Parathyroid adenoma (tissue), 2 donors: ENCODE results near the gene TSPAN7.

ENCODE experiments used
- H2AFZ ChIP-seq: fragments of 300-600 bp; sonication (generic); one replicate; pipeline ENCODE4 v1.7.0; 2017; ENCODE audit warnings: antibody characterized with exemption, mild to moderate bottlenecking
- H3K27ac ChIP-seq: fragments of 300-600 bp; sonication (generic); one replicate; pipeline ENCODE4 v1.7.0; 2017
- H3K27me3 ChIP-seq: fragments of 300-600 bp; sonication (generic); one replicate; pipeline ENCODE4 v1.7.0; 2017; ENCODE audit warnings: low read length; ENCODE audit not compliant: control insufficient read depth, insufficient read depth
- H3K36me3 ChIP-seq: fragments of 300-600 bp; sonication (generic); one replicate; pipeline ENCODE4 v1.7.0; 2017; ENCODE audit warnings: low read length; ENCODE audit not compliant: control insufficient read depth, insufficient read depth
- H3K4me1 ChIP-seq: fragments of 300-600 bp; sonication (generic); one replicate; pipeline ENCODE4 v1.7.0; 2017; ENCODE audit warnings: control low read depth
- H3K4me2 ChIP-seq: fragments of 300-600 bp; sonication (generic); one replicate; pipeline ENCODE4 v1.7.0; 2017; ENCODE audit warnings: low read length
- H3K4me3 ChIP-seq: fragments of 300-600 bp; sonication (generic); one replicate; pipeline ENCODE4 v1.7.0; 2017; ENCODE audit warnings: low read depth, low read length
- H3K79me2 ChIP-seq: fragments of 300-600 bp; sonication (generic); one replicate; pipeline ENCODE4 v1.7.0; 2017; ENCODE audit warnings: control low read depth
- H3K9ac ChIP-seq: fragments of 300-600 bp; sonication (generic); one replicate; pipeline ENCODE4 v1.7.0; 2017; ENCODE audit warnings: mild to moderate bottlenecking
- H3K9me3 ChIP-seq: fragments of 300-600 bp; sonication (generic); one replicate; pipeline ENCODE4 v1.7.0; 2017; ENCODE audit warnings: low read length; ENCODE audit not compliant: control insufficient read depth
- TF ChIP-seq, protein P1 (sequence below): fragments of 300-600 bp; sonication (generic); IDR thresholded peaks from one replicate; pipeline ENCODE4 v1.7.0; 2017; ENCODE audit warnings: antibody characterized with exemption, mild to moderate bottlenecking
- donor health status: primary hyperparathyroidism.

Gene TSPAN7

DNA sequence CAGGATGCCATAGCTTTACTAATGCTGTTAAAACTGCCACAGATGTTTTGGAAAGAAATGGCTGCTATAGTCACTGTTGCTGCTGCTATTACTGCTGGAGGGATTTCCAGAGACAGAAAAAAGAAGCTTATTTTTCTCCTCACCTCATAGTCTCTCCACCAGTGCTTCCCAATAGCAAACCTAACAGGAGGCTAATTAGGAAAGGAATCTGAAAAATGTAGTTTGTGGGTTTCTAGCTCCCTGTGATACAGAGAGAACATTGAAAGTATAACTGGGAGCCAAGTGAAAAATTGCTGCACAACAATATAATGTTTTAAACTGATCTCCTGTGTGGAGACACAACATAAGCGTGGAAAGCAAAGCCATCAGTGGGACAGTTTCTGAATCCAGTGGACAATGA lies 8.6 kb upstream of the TSPAN7 start:
- TF ChIP-seq, protein P1, sequence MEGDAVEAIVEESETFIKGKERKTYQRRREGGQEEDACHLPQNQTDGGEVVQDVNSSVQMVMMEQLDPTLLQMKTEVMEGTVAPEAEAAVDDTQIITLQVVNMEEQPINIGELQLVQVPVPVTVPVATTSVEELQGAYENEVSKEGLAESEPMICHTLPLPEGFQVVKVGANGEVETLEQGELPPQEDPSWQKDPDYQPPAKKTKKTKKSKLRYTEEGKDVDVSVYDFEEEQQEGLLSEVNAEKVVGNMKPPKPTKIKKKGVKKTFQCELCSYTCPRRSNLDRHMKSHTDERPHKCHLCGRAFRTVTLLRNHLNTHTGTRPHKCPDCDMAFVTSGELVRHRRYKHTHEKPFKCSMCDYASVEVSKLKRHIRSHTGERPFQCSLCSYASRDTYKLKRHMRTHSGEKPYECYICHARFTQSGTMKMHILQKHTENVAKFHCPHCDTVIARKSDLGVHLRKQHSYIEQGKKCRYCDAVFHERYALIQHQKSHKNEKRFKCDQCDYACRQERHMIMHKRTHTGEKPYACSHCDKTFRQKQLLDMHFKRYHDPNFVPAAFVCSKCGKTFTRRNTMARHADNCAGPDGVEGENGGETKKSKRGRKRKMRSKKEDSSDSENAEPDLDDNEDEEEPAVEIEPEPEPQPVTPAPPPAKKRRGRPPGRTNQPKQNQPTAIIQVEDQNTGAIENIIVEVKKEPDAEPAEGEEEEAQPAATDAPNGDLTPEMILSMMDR, result no peak
- Histone ChIP-seq H3K79me2 (no peaks in the 10 kb centered on the region), H3K4me3 (no peak overlapping the region)

GRCh38 chrX:38558686-38559085 lies 2.7 kb upstream of the TSPAN7 start:
- no peak overlapping the region for H3K9ac ChIP-seq
- no peak overlapping the region for H2AFZ ChIP-seq
- H3K4me2 ChIP-seq, result no peak overlapping the region
- H3K4me3 ChIP-seq, result no peak overlapping the region
- TF ChIP-seq, protein P1, result no peak
- no peaks in the 10 kb centered on the region for H3K27me3 ChIP-seq
- H3K9me3 ChIP-seq, result no peaks in the 10 kb centered on the region
- no peaks in the 10 kb centered on the region for H3K4me1 ChIP-seq
- no peak overlapping the region for H3K27ac ChIP-seq
- H3K36me3 ChIP-seq, result no peaks in the 10 kb centered on the region
- no peaks in the 10 kb centered on the region for H3K79me2 ChIP-seq

More for the DNA sequence above, 8.6 kb upstream of the TSPAN7 start:
- H2AFZ ChIP-seq, result no peak overlapping the region
- no peaks in the 10 kb centered on the region for H3K27me3 ChIP-seq
- H3K36me3 ChIP-seq, result no peaks in the 10 kb centered on the region
- H3K9me3 ChIP-seq, result no peaks in the 10 kb centered on the region
- no peak overlapping the region for H3K27ac ChIP-seq
- no peak overlapping the region for H3K4me2 ChIP-seq
- H3K4me1 ChIP-seq, result no peaks in the 10 kb centered on the region
- H3K9ac ChIP-seq, result no peak overlapping the region

- peak overlapping the region; percentile 41 for H3K4me3 ChIP-seq
- no peak overlapping the region for H3K9ac ChIP-seq
- TF ChIP-seq, protein P1, result no peak
- no peak overlapping the region for H3K27ac ChIP-seq
- no peaks in the 10 kb centered on the region for H3K9me3 ChIP-seq
- peak overlapping the region; percentile 85 for H2AFZ ChIP-seq
- H3K27me3 ChIP-seq, result no peaks in the 10 kb centered on the region
- no peaks in the 10 kb centered on the region for H3K4me1 ChIP-seq
- no peaks in the 10 kb centered on the region for H3K79me2 ChIP-seq
- no peaks in the 10 kb centered on the region for H3K36me3 ChIP-seq
- peak overlapping the region; percentile 62 for H3K4me2 ChIP-seq
Observed at GRCh38 chrX:38560776-38561125, 591 bp upstream of the TSPAN7 start.

- Histone ChIP-seq H3K27ac (no peak overlapping the region), H3K9ac (no peak overlapping the region), H3K79me2 (no peaks in the 10 kb centered on the region), H3K9me3 (no peaks in the 10 kb centered on the region), H3K36me3 (no peaks in the 10 kb centered on the region), H3K4me3 (peak overlapping the region; percentile 61), H3K4me2 (peak overlapping the region; percentile 72), H3K4me1 (no peaks in the 10 kb centered on the region), H2AFZ (peak overlapping the region; percentile 82), H3K27me3 (no peaks in the 10 kb centered on the region)
- TF ChIP-seq, protein P1, result no peak
Observed at GRCh38 chrX:38561951-38562719, 793 bp downstream of the TSPAN7 start.

DNA sequence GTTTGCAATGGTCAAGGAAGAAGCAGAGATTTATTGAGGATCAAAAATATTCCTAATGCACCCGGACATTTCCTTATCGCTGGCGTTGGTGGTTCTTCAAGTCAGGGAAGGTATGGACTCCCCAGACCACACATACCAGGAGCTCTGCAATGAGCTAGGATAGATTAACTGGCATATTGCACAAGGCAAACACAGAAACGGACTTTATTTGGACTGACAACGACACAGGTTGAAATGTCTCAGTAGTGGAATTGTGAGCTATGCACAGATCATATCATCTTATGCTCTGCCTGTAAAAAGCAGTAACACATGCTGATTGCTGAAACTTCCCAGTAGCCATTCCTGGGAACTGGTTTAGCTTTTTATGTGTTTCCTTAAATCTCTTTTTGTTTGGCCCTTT lies 1.7 kb downstream of the TSPAN7 start:
- Histone ChIP-seq H2AFZ (peak overlapping the region; percentile 82), H3K4me3 (peak overlapping the region; percentile 61), H3K9ac (no peak overlapping the region), H3K36me3 (no peaks in the 10 kb centered on the region), H3K27me3 (no peaks in the 10 kb centered on the region), H3K4me1 (no peaks in the 10 kb centered on the region), H3K4me2 (peak overlapping the region; percentile 72), H3K9me3 (no peaks in the 10 kb centered on the region), H3K27ac (peak overlapping the region; percentile 24), H3K79me2 (no peaks in the 10 kb centered on the region)
- TF ChIP-seq, protein P1, result no peak
